HG02970 (cell line): ENCODE measurements around the gene TANGO2.

Source experiments
- ATAC-seq: cut with Tn5 transposase; IDR thresholded peaks from one replicate; pipeline ENCODE4 v1.9.1; 2021; ENCODE audit warnings: mild to moderate bottlenecking, moderate library complexity, moderate number of reproducible peaks; ENCODE audit not compliant: unreplicated experiment, low FRiP score

Gene TANGO2

DNA sequence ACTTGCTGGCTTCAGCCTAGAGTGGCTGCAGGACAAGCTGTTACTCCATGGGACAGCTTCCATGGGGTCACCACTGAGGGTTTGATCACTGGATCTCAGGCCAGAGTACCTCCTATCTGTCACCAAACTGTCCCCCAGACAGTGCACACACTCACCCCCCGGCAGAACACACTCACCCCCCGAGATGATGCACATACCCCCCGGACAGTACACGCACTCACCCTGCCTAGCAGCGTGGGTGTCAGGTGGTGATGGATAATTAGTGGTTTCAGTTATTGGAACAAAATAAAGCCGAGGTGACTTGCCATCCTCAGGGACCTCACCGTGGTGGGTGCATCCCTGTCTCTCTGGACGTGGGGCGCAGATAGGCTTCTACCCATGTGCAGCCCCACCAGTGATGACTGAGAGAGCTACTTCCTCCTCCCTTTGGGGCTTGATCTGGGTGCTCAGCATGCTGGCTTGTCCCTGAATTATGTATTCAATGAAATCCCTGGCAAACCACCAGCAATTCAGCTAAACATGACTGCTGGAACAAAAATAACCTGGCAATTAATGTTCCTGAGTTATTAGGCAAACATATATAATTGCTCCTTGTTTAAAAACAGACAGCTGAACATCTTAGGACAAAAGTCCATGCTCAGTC is 18.9 kb downstream of the TANGO2 start:
- ATAC-seq = no peak

DNA sequence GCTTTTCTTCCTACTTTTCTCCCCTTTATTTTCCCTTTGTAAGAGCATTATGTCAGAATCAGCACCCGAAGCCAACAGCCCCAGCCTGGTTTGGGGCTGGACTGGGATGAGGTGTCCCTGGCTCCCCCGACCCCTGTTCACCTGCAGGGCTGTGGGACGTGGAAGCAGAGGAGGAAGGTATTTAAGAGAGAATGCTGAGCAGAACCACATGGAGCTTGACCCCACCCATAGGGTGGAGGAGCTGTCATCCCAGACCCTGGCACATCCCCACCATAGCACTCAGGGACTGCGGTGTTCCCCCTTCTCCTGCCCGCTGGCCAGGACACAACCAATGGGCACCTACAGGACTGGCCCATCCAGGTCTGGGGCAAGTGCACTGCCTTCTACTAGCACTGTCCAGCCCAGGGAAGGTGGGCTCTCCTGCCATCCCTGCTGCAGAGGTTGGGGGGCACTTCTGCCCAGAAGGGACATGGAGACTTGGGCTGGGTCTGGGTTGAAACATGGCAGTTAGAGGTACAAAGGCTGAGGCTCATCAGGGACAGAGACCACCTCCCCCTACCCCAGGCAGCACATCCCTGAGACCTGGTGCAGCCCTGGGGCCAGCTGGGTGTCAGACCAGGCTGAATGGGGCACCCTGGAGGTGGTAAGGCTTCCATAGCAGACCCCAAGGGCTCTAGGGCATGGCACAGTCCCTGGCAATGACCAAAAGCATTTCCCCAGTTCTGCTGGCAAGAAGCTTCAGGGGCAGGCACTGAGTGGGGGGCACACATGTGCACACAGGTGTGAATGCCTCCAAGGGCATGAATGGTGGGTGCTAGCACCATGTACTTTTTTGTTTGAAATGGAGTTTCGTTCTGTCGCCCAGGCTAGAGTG is 19.7 kb downstream of the TANGO2 start:
- no peak for ATAC-seq

- ATAC-seq = no peak
These were observed 22.4 kb downstream of the TANGO2 start for GRCh38 chr22:20043057-20043996.

DNA sequence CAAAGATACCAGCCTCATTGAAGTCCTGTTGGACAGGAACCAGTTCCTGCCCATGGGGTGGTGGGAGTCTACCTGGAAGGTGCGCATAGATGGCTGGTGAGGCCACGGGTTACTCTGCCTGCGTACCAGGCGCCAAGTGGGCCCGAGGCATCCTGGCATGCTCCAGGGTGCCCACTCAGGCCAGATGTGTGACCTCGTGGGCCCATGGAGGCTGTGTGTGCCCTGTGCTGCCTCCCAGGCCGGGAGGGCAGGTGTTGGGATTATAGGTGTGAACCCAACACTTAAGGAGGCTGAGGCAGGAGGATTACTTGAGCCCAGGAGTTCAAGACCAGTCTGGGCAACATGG is 23.1 kb downstream of the TANGO2 start:
- no peak for ATAC-seq

DNA sequence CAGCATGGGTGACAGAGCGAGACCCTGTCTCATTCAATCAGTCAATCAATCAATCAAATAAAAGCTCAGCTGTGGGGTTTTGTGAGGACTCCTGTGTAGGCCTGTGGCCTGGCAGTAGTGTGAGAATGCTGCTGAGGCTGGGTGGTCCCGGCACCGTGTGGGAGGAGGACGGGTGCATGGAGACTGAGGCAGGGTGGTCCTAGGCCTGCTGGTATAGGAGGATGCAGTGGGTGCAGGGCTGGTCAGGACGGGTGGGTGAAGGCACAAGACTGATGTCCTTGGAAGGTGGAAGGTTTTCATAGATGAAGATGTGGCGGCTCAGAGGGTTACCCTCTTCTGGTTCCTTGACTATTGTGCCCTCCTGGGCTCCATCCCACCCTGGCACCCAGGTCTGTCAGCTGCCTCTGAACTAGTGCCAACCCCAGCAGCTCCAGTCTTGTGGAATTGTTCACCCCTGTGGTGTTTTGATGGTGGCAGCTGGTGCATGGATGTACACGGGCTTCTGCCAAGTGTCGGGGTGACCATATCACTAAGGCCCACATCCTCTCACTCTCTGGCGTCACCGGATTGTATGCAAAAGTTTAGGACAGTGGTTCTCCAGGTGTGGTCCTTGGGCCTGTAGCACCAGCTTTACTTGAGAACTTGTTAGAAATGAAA is 23.7 kb downstream of the TANGO2 start:
- no peak for ATAC-seq

DNA sequence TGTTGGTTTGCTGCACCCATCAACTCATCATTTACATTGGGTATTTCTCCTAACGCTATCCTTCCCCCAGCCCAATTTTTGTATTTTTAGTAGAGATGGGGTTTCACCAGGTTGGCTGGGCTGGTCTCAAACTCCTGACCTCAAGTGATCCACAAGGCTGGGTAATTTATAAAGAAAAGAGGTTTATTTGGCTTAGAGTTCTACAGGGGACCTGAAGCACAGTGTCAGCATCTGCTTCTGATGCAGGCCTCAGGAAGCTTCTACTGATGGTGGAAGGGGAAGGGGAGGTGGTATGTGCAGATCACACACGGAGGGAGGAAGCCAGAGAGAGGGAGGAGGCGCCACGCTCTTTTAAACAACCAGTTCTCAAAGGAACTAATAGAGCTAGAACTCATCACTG is 25.8 kb downstream of the TANGO2 start:
- no peak for ATAC-seq

GRCh38 chr22:20051927-20052308 is 31.0 kb downstream of the TANGO2 start:
- no peak for ATAC-seq

DNA sequence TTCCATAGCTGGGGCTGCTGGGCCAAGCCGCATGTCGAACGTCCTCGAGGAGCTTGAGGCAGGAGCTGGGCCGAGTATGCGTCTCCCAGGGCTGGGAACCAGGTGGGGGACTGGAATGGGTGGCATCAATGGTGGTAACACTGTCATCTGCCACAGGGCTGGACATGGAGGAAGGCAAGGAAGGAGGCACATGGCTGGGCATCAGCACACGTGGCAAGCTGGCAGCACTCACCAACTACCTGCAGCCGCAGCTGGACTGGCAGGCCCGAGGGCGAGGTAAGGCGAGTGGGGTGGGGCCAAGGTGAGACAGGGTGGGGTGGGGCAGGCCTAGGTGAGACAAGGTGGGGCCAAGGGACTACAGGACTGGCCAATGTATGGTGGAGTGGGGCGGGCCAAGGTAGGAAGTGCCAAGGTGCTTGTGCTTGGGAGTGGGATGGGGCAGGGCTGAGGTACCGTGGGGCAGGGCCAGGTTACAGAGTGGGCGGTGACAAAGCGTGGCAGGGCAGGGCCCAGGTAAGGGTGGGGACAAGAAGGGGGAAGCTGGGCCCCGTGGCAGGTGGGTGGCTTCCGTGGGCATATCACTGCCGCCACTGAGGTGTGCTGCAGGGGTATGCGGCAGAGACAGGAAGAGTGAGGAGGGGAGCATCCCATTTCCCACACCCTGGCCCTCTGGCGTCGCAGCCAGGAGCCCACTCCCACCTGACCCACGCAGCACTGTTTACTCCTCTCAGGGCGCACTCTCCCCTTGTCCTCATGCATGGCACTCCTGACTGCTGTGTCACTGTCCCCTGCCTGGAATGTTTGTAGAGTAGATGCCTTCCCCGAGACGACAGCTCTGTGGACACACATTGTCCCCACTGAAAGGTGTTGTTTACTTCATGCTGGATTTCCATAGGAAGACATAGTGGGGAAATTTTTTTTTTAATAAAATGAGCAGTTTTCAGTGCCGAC is 31.7 kb downstream of the TANGO2 start:
- no peak for ATAC-seq

- ATAC-seq = no peak
These were observed 32.6 kb downstream of the TANGO2 start for GRCh38 chr22:20053407-20054033.

DNA sequence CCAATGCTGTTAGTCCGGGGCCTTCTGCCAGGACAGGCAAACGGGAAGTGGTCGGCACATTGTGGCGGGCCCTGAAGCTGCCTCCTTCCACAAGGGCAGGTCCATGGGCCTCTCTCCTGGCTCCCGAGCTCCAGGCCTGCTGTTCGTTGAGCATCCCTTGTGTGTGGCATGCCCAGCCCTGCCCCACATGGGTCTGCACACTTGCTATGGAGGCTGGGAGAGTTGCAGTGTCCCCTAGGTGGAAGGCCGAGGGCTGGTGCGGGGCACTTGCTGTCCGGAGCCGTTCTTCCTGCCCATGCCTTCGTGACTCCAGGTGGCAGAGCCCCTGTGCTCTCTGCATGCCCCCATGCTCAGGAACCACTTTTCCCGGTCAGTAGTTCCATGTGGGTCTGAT is 33.1 kb downstream of the TANGO2 start:
- no peak for ATAC-seq

- ATAC-seq = no peak
These were observed 33.6 kb downstream of the TANGO2 start for GRCh38 chr22:20054485-20054884.

DNA sequence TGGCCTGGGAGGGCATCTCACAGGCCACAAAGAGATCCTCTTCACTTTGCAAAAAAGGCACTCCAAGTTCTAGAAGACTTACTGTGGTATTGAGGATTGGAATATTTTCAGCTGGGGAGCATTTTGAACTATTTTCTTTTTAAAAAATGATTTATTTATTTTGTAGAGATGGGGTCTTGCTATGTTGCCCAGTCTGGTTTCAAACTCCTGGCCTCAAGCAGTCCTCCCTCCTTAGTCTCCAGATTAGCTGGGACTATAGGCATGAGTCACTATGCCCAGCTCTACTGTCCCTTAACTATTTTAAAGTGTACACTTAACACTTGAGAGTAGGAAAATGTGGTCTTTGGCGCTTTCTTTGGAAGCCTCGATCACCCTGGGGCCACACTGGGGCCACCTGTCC is 34.2 kb downstream of the TANGO2 start:
- no peak for ATAC-seq

DNA sequence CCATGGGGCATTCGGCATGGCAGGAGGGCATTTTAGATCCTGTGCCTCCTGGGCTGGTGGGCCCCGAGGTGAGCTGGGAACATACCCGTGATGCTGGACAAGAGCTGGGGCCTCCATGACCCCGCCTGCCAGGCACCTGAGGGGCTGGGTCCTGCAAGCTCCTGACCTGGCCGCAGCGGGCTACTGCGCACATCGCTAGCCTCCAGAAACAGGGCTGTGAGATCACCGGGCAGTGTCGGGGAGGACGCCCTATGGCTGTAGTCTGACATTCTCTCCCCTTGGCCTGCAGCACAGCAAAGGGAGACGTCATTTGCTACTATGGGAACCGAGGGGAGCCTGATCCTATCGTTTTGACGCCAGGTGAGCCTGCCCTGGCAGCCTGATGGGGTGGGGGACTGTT is 34.7 kb downstream of the TANGO2 start:
- ATAC-seq = no peak

- ATAC-seq = no peak
These were observed 35.3 kb downstream of the TANGO2 start for GRCh38 chr22:20056161-20056560.

DNA sequence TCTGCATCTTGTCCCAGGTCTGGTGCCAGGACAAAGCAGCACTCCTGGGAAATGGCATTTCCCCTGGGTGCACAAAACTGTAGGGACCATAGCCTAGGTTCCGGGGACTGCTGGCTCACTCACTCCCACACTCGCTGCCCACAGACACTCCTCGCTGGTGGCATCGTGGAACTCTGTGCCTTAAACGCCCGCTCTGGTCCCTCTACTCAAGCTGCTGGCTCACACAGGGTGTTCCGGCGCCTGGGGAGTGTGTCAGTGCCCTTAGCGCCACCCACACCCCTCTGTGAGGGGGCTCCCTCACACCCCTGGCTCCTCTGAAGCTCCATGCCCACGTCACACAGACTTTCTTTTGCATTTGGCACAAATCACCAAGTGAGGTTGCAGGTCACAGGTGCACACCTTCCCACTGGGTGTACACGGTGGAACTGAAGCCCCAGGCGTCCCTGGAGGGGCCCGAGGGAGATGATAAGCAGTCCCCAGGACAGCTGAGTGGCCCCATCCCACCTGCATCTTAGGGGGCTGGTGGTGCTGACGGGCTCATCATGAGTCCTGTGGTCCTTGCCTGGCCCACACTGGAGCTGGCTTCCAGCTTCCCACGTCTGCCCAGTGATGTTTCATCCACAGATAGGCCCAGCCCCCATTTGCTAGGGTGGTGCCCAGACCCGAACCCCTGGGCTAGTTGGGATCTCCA is 35.9 kb downstream of the TANGO2 start:
- no peak for ATAC-seq

- ATAC-seq = no peak
These were observed 36.8 kb downstream of the TANGO2 start for GRCh38 chr22:20057596-20058268.

- ATAC-seq = no peak
These were observed 38.3 kb downstream of the TANGO2 start for GRCh38 chr22:20058989-20059770.
